GM10266 (cell line): ENCODE measurements around the gene SLC22A6.

Experiments
- DNase-seq: peaks from one replicate; pipeline ENCODE4 v3.0.0; 2012; ENCODE audit errors: extremely low spot score
- CTCF ChIP-seq: IDR thresholded peaks from 2 replicates; pipeline ENCODE4 v1.5.1; 2012; ENCODE audit warnings: mild to moderate bottlenecking, low read depth; ENCODE audit not compliant: control insufficient read depth, insufficient read depth; ENCODE audit errors: missing control alignments

The SLC22A6 gene

GRCh38 chr11:63019506-63019905 is 34.7 kb upstream of the SLC22A6 start:
- no peak for DNase-seq
- no peak for TF ChIP-seq CTCF

GRCh38 chr11:63017306-63017974 is 32.7 kb upstream of the SLC22A6 start:
- DNase-seq: no peak
- no peak for TF ChIP-seq CTCF

DNA sequence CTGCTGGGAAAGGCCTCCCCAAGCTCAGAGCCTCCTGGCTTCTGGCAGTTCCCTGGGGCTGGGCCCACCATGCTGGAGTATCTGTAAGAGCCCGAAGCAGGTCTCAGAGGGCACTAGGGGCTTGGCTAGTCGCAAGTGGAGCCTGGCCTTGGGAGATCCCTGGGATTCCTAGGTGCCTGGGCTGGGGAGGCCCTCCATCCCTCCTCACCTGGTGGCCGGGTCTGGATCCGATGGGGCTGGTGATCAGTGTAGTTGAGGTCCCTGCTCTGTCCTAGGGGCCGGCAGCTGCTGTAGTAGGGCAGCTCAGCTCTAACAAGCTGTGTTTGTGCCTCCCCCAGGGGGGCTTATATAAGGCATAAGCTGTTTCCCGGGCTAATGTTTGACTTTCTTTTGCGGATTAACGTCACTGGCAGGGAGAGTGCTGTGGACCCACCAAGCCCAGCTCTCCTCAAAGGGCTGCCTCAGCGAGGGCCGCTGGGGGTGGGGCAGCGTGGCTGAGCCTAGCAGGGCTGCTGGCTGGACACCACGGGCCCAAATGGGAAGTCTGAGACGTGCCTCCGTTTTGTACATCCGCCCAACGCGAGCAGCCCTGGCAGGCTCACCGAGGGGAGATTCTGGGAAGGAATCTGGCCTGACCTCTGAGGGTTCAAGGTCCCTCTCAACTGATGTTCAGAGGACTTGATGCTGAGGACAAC is 30.9 kb upstream of the SLC22A6 start, which contains the start of gene SLC22A8:
Gene SLC22A8, minus strand, starts transcription at position 321 of the 695 bp plus-strand sequence. CDS start 883 bp downstream, outside the sequence.
- TF ChIP-seq CTCF: no peak
- no peak for DNase-seq

DNA sequence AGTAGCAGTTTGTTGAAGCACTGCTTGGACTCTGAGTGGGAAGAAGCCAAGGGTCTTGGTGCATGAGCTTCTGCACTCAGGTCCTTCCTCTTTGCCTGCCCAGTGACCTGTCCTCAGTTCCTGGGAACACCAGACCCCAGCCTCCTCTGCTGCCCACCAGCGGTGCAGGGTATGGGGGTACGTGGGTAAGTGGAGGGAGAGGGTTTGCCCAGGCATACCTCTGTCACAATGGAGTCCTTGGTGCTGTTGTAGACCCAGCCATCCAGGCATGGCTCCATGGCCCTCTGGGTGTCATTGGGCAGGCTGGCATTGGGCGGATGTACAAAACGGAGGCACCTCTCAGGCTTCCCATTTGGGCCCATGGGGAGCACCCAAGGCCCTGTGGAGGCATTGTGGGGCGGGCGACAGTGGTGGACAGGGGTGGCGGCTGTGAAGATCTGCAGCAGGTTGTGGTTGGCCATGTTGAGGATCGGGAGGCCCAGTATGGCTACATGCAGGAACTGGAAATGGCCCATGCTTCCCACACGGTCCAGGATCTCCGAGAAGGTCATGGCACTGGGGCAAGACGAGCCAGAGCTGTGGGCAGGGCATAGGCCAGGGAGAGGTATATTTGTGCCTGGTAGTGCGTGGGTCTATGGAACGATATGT is 29.8 kb upstream of the SLC22A6 start:
- no peak for TF ChIP-seq CTCF
- no peak for DNase-seq

- DNase-seq: no peak
- TF ChIP-seq CTCF: no peak
Observed at GRCh38 chr11:63012839-63013238, 28.1 kb upstream of the SLC22A6 start.

GRCh38 chr11:63012430-63012829 is 27.7 kb upstream of the SLC22A6 start:
- no peak for TF ChIP-seq CTCF
- DNase-seq: no peak

- DNase-seq: no peak
- no peak for TF ChIP-seq CTCF
Observed at GRCh38 chr11:63010934-63011439, 26.2 kb upstream of the SLC22A6 start.
